ENCODE results near the gene UQCRC1. TPM values are rescaled to one million over a fixed set of nuclear protein-coding genes. Genes with fewer than 3 reads are reported as not detected.

The UQCRC1 gene
- polyA plus RNA-seq, 2 of the 4 experiments (the other 2 are of a cell fraction), result 256 to 279 TPM

DNA sequence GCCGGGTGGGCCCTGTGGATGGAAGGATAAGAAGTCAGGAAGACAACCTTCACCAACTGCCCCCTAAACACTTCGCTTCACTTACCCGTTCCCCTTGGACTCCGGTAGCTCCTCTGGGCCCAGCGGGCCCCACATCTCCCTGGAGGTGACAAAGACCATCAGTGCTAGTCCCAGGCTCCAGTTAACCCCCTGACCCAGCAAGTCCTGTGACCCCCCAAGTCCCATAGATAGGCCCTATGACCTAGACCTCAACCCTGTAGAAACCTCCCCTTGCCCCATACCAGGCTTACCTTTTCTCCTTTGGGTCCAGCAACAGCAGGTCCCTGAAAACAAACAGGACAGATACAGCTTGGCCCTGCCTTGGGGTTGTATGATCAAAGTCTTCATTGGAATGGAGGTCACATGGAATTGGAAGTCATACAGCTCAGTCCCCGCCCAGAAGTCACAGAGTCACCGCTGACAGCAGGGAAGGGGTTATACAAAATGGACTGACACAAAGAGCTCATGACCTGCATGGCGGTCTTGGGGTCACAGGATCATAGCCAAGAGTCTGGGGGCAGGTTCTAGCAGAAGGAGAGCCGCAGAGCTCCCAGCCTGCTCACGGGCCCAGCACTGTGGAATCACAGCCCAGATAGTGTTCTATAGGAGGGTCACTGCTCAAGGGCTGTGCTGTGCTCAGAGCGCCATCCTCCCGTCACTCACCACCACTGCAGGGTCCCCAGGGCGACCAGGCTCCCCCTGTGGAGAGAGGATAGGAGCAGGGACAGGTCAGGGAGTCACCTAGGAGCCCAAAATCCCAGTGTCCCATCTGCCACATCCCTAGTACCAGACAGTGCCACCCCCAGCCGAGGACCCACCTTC lies 27.6 kb downstream of the UQCRC1 start:
- WGBS (ENCODE audit: missing lambda C conversion rate), result 96% methylated on average over 13 of the region's 14 CpGs
- Histone ChIP-seq H3K4me1 (no peaks in the 10 kb centered on the region), H3K4me3 (no peak overlapping the region), H3K4me2 (no peak overlapping the region), H3K27ac (no peak overlapping the region), H3K9me3 (no peaks in the 10 kb centered on the region)
- ChIA-PET CTCF (interaction anchor here (0.7 to 1.5 kb wide), 2 partner anchors 10 to 24 kb away, joined by 3 to 4 read pairs; no protein-coding TSS in a partner anchor), POLR2A (no interaction called here)
- ATAC-seq, result no peak
- DNase-seq (ENCODE audit: low read depth in 1 of 2, low spot score in 1 of 2), result no peak
- TF ChIP-seq HOXA7 (CRISPR knock-in tag; IDR thresholded peaks at IDR 0.05) (no peak), JUNB (IDR thresholded peaks at IDR 0.05) (no peak), HOXB13 (CRISPR knock-in tag; IDR thresholded peaks at IDR 0.05; ENCODE audit: low read depth) (no peak), FOXS1 (CRISPR knock-in tag; IDR thresholded peaks at IDR 0.05) (no peak), TP53 (CRISPR knock-in tag; IDR thresholded peaks at IDR 0.05) (no peak), BHLHE40 (IDR thresholded peaks at IDR 0.05; ENCODE audit: low read depth, low read length) (no peak), KDM5A (IDR thresholded peaks at IDR 0.05) (no peak), RAD21 (conservative IDR thresholded peaks at IDR 0.05 in 1 of 2, IDR thresholded peaks at IDR 0.05 in 1 of 2) (no peak), GATA3 (IDR thresholded peaks at IDR 0.05; ENCODE audit: borderline replicate concordance) (no peak), JUN (IDR thresholded peaks at IDR 0.05) (no peak), NR3C1 (IDR thresholded peaks at IDR 0.05) (no peak), ZSCAN20 (CRISPR knock-in tag; IDR thresholded peaks at IDR 0.05) (no peak), MAZ (IDR thresholded peaks at IDR 0.05; ENCODE audit: borderline replicate concordance, low read depth, low read length) (no peak), CHD2 (IDR thresholded peaks at IDR 0.05; ENCODE audit: low read length, partially characterized antibody) (no peak), ZNF302 (CRISPR knock-in tag; IDR thresholded peaks at IDR 0.05) (no peak)
- TF ChIP-seq, protein P1, sequence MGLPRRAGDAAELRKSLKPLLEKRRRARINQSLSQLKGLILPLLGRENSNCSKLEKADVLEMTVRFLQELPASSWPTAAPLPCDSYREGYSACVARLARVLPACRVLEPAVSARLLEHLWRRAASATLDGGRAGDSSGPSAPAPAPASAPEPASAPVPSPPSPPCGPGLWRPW (IDR thresholded peaks at IDR 0.05), result no peak
- TF ChIP-seq, protein P2, sequence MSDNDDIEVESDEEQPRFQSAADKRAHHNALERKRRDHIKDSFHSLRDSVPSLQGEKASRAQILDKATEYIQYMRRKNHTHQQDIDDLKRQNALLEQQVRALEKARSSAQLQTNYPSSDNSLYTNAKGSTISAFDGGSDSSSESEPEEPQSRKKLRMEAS (IDR thresholded peaks at IDR 0.05), result no peak
- TF ChIP-seq, protein P3, sequence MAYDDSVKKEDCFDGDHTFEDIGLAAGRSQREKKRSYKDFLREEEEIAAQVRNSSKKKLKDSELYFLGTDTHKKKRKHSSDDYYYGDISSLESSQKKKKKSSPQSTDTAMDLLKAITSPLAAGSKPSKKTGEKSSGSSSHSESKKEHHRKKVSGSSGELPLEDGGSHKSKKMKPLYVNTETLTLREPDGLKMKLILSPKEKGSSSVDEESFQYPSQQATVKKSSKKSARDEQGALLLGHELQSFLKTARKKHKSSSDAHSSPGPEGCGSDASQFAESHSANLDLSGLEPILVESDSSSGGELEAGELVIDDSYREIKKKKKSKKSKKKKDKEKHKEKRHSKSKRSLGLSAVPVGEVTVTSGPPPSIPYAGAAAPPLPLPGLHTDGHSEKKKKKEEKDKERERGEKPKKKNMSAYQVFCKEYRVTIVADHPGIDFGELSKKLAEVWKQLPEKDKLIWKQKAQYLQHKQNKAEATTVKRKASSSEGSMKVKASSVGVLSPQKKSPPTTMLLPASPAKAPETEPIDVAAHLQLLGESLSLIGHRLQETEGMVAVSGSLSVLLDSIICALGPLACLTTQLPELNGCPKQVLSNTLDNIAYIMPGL (CRISPR knock-in tag; IDR thresholded peaks at IDR 0.05; ENCODE audit: borderline replicate concordance), result no peak
- TF ChIP-seq, protein P4, sequence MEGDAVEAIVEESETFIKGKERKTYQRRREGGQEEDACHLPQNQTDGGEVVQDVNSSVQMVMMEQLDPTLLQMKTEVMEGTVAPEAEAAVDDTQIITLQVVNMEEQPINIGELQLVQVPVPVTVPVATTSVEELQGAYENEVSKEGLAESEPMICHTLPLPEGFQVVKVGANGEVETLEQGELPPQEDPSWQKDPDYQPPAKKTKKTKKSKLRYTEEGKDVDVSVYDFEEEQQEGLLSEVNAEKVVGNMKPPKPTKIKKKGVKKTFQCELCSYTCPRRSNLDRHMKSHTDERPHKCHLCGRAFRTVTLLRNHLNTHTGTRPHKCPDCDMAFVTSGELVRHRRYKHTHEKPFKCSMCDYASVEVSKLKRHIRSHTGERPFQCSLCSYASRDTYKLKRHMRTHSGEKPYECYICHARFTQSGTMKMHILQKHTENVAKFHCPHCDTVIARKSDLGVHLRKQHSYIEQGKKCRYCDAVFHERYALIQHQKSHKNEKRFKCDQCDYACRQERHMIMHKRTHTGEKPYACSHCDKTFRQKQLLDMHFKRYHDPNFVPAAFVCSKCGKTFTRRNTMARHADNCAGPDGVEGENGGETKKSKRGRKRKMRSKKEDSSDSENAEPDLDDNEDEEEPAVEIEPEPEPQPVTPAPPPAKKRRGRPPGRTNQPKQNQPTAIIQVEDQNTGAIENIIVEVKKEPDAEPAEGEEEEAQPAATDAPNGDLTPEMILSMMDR (IDR thresholded peaks at IDR 0.05), result no peak
- TF ChIP-seq, protein P5, sequence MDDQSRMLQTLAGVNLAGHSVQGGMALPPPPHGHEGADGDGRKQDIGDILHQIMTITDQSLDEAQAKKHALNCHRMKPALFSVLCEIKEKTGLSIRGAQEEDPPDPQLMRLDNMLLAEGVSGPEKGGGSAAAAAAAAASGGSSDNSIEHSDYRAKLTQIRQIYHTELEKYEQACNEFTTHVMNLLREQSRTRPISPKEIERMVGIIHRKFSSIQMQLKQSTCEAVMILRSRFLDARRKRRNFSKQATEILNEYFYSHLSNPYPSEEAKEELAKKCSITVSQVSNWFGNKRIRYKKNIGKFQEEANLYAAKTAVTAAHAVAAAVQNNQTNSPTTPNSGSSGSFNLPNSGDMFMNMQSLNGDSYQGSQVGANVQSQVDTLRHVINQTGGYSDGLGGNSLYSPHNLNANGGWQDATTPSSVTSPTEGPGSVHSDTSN (IDR thresholded peaks at IDR 0.05), result no peak
- no peak for FAIRE-seq

DNA sequence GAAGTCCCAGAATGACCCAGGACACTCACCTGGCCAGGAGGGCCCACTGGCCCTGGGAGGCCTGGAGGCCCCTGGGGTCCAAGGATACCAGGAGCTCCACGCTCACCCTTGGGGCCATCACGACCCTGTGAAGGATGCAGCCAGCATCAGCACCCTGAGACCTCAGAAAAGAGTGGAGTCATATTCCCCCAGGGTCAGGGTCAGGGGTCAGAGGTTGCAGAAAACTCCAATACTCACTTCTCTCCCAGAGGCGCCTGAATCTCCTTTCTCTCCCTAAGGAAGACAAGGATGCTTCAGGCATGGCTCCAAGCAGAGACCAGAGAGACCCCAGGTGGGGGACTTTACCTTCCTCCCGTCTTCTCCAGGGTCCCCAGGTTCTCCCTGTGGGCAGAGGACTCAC lies 32.8 kb downstream of the UQCRC1 start:
- no peaks in the 10 kb centered on the region for H3K9me3 ChIP-seq
- no peak overlapping the region for H3K4me2 ChIP-seq
- ATAC-seq (no peak), DNase-seq (ENCODE audit: low read depth in 1 of 2, low spot score in 1 of 2) (no peak), FAIRE-seq (no peak)
- 100% methylated on average over 2 of the region's 4 CpGs for WGBS (ENCODE audit: missing lambda C conversion rate)
- ChIA-PET POLR2A (no interaction called here), CTCF (interaction anchor here (0.7 to 0.9 kb wide), 3 partner anchors 10 to 11 kb away, joined by 3 read pairs; no protein-coding TSS in a partner anchor)
- no peak overlapping the region for H3K4me3 ChIP-seq
- H3K4me1 ChIP-seq, result no peaks in the 10 kb centered on the region
- H3K27ac ChIP-seq, result no peak overlapping the region; a peak in 1 of 6 replicates
- TF ChIP-seq HOXB13 (CRISPR knock-in tag; IDR thresholded peaks at IDR 0.05; ENCODE audit: low read depth) (no peak), ESRRA (IDR thresholded peaks at IDR 0.05; ENCODE audit: borderline replicate concordance, low read length) (no peak), SMC3 (IDR thresholded peaks at IDR 0.05) (no peak), HEYL (CRISPR knock-in tag; IDR thresholded peaks at IDR 0.05) (no peak), NFE2L2 (conservative IDR thresholded peaks at IDR 0.05; ENCODE audit: low read length) (no peak), MYC (IDR thresholded peaks at IDR 0.05; ENCODE audit: borderline replicate concordance, low read length) (no peak), EP300 (IDR thresholded peaks at IDR 0.05) (no peak), ZNF302 (CRISPR knock-in tag; IDR thresholded peaks at IDR 0.05) (no peak)
- TF ChIP-seq, protein P6, sequence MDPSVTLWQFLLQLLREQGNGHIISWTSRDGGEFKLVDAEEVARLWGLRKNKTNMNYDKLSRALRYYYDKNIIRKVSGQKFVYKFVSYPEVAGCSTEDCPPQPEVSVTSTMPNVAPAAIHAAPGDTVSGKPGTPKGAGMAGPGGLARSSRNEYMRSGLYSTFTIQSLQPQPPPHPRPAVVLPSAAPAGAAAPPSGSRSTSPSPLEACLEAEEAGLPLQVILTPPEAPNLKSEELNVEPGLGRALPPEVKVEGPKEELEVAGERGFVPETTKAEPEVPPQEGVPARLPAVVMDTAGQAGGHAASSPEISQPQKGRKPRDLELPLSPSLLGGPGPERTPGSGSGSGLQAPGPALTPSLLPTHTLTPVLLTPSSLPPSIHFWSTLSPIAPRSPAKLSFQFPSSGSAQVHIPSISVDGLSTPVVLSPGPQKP (IDR thresholded peaks at IDR 0.05; ENCODE audit: low read depth, low read length), result no peak
- TF ChIP-seq, protein P7, sequence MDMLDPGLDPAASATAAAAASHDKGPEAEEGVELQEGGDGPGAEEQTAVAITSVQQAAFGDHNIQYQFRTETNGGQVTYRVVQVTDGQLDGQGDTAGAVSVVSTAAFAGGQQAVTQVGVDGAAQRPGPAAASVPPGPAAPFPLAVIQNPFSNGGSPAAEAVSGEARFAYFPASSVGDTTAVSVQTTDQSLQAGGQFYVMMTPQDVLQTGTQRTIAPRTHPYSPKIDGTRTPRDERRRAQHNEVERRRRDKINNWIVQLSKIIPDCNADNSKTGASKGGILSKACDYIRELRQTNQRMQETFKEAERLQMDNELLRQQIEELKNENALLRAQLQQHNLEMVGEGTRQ (IDR thresholded peaks at IDR 0.05), result no peak
- TF ChIP-seq, protein P3 (CRISPR knock-in tag; IDR thresholded peaks at IDR 0.05; ENCODE audit: borderline replicate concordance), result no peak

All from A549 (cell line).